H1 (cell line): Measurements from ENCODE around the gene SLC12A2.

ENCODE experiments used
- EGR1 ChIP-seq: IDR thresholded peaks from 2 replicates; pipeline ENCODE4 v1.6.1; 2011; ENCODE audit warnings: low read depth, low read length, borderline replicate concordance
- EP300 ChIP-seq, 2 experiments: IDR thresholded peaks; 1 replicate in 1 of 2; 2 replicates in 1 of 2; pipeline ENCODE4 v1.6.1; 2011 to 2012; ENCODE audit warnings: low read depth in 2 of 2, low read length in 2 of 2, mild to moderate bottlenecking in 2 of 2, borderline replicate concordance in 1 of 2, inconsistent platforms in 1 of 2, moderate library complexity in 1 of 2
- GTF2F1 ChIP-seq: IDR thresholded peaks from 2 replicates; pipeline ENCODE4 v1.6.1; 2012; ENCODE audit warnings: low read depth, low read length, improper control_type of control experiment, borderline replicate concordance
- JUND ChIP-seq: IDR thresholded peaks from 2 replicates; pipeline ENCODE4 v1.6.1; 2011; ENCODE audit warnings: mild to moderate bottlenecking, improper control_type of control experiment, low read length
- NRF1 ChIP-seq: IDR thresholded peaks from 2 replicates; pipeline ENCODE4 v1.6.1; 2011; ENCODE audit warnings: mild to moderate bottlenecking, low read depth, low read length, improper control_type of control experiment
- POLR2AphosphoS5 ChIP-seq: IDR thresholded peaks from 2 replicates; pipeline ENCODE4 v1.6.1; 2011; ENCODE audit warnings: low read depth, low read length
- RAD21 ChIP-seq, 2 experiments: IDR thresholded peaks in 1 of 2; conservative IDR thresholded peaks in 1 of 2; 2 replicates each; pipeline ENCODE4 v1.6.1; 2011; ENCODE audit warnings: low read depth in 2 of 2, low read length in 2 of 2, improper control_type of control experiment in 1 of 2, inconsistent platforms in 1 of 2, mild to moderate bottlenecking in 1 of 2, moderate library complexity in 1 of 2
- RXRA ChIP-seq: IDR thresholded peaks from 2 replicates; pipeline ENCODE4 v1.6.1; 2011; ENCODE audit warnings: low read depth, mild to moderate bottlenecking, low read length, moderate library complexity; ENCODE audit not compliant: insufficient read depth
- TBP ChIP-seq: IDR thresholded peaks from 2 replicates; pipeline ENCODE4 v1.6.1; 2011; ENCODE audit warnings: low read depth, low read length, improper control_type of control experiment
- YY1 ChIP-seq: IDR thresholded peaks from 2 replicates; pipeline ENCODE4 v1.6.1; 2011; ENCODE audit warnings: low read depth, mild to moderate bottlenecking, low read length
- TF ChIP-seq, protein P1 (sequence below), 3 experiments: IDR thresholded peaks; 1 replicate in 2 of 3; 2 replicates in 1 of 3; pipeline versions ENCODE4 v1.5.1 to v1.6.1; 2011; ENCODE audit warnings: low read length in 3 of 3, mild to moderate bottlenecking in 3 of 3, inconsistent platforms in 2 of 3, low read depth in 1 of 3, moderate library complexity in 1 of 3; ENCODE audit not compliant: insufficient read depth in 1 of 3; ENCODE audit errors: control extremely low read depth in 1 of 3
- TF ChIP-seq, protein P2 (sequence below): IDR thresholded peaks from 2 replicates; pipeline ENCODE4 v1.6.1; 2011; ENCODE audit warnings: low read depth, mild to moderate bottlenecking, low read length; ENCODE audit not compliant: insufficient read depth
- TF ChIP-seq, protein P3 (sequence below): IDR thresholded peaks from 2 replicates; pipeline ENCODE4 v1.6.1; 2012; ENCODE audit warnings: inconsistent platforms

DNA sequence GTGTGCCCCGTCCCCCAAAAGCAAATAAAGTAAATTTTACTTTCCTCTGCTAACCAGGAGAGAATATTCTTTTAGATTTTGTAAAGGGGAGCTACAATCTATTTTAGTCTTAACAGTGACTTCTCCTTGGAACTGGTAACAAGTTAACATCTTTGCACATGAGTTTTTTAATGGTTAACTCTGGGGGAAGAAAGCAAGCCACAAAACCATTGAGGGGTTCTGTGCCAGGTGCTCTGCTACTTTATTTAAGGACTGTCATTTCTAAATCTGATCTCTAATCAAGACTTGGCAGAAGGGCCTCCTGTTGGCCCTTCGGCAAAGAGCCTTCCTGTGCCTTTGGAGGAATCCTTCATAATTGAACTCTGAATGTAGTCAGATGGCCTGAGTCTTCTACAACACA lies 153.4 kb downstream of the SLC12A2 start:
- TF ChIP-seq, protein P1, sequence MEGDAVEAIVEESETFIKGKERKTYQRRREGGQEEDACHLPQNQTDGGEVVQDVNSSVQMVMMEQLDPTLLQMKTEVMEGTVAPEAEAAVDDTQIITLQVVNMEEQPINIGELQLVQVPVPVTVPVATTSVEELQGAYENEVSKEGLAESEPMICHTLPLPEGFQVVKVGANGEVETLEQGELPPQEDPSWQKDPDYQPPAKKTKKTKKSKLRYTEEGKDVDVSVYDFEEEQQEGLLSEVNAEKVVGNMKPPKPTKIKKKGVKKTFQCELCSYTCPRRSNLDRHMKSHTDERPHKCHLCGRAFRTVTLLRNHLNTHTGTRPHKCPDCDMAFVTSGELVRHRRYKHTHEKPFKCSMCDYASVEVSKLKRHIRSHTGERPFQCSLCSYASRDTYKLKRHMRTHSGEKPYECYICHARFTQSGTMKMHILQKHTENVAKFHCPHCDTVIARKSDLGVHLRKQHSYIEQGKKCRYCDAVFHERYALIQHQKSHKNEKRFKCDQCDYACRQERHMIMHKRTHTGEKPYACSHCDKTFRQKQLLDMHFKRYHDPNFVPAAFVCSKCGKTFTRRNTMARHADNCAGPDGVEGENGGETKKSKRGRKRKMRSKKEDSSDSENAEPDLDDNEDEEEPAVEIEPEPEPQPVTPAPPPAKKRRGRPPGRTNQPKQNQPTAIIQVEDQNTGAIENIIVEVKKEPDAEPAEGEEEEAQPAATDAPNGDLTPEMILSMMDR (IDR thresholded peaks at IDR 0.05; ENCODE audit: control extremely low read depth in 1 of 3, insufficient read depth in 1 of 3, low read depth in 1 of 3, low read length in 3 of 3): no peak
- no peak for TF ChIP-seq RXRA
- TF ChIP-seq YY1: no peak
- TF ChIP-seq EGR1: no peak
- no peak for TF ChIP-seq RAD21 (IDR thresholded peaks at IDR 0.05 in 1 of 2, conservative IDR thresholded peaks at IDR 0.05 in 1 of 2; ENCODE audit: low read depth in 2 of 2, low read length in 2 of 2)
- no peak for TF ChIP-seq TBP
- TF ChIP-seq EP300 (IDR thresholded peaks at IDR 0.05; ENCODE audit: borderline replicate concordance in 1 of 2, low read depth in 2 of 2, low read length in 2 of 2): no peak
- TF ChIP-seq GTF2F1: no peak
- no peak for TF ChIP-seq NRF1
- TF ChIP-seq, protein P2, sequence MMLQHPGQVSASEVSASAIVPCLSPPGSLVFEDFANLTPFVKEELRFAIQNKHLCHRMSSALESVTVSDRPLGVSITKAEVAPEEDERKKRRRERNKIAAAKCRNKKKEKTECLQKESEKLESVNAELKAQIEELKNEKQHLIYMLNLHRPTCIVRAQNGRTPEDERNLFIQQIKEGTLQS: no peak
- no peak for TF ChIP-seq POLR2AphosphoS5
- no peak for TF ChIP-seq JUND
- TF ChIP-seq, protein P3, sequence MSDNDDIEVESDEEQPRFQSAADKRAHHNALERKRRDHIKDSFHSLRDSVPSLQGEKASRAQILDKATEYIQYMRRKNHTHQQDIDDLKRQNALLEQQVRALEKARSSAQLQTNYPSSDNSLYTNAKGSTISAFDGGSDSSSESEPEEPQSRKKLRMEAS: no peak
